GM12872 (cell line): ENCODE measurements around the gene FMO3.

Experiments
- CTCF ChIP-seq: IDR thresholded peaks from 3 replicates; pipeline ENCODE4 v1.5.1; 2011; ENCODE audit warnings: low read depth, mild to moderate bottlenecking, low read length, moderate library complexity; ENCODE audit not compliant: insufficient read depth

The FMO3 gene

GRCh38 chr1:171090604-171091003, at the start of gene FMO3:
Gene FMO3 (plus strand): TSS chr1:171090905. CDS start chr1:171092659, 1,754 bp downstream.
- no peak for TF ChIP-seq CTCF

- TF ChIP-seq CTCF, result no peak
These were observed 42.7 kb upstream of the FMO3 start for GRCh38 chr1:171048014-171048413.

- no peak for TF ChIP-seq CTCF
These were observed 37.7 kb upstream of the FMO3 start for GRCh38 chr1:171052977-171053376.

- TF ChIP-seq CTCF, result no peak
These were observed 34.6 kb upstream of the FMO3 start for GRCh38 chr1:171055966-171056643.

- no peak for TF ChIP-seq CTCF
These were observed 29.1 kb upstream of the FMO3 start for GRCh38 chr1:171061425-171062143.

- TF ChIP-seq CTCF, result no peak
These were observed 27.8 kb upstream of the FMO3 start for GRCh38 chr1:171062902-171063301.

GRCh38 chr1:171075041-171075440, 15.7 kb upstream of the FMO3 start:
- TF ChIP-seq CTCF, result no peak
